Measurements from ENCODE around the gene ELF4.

GRCh38 chrX:130079824-130080406, 30.4 kb downstream of the ELF4 start:
- TF ChIP-seq ZNF8 (CRISPR knock-in tag; IDR thresholded peaks at IDR 0.05) (no peak), CSDC2 (CRISPR knock-in tag; IDR thresholded peaks at IDR 0.05) (no peak), ESRRG (CRISPR knock-in tag; IDR thresholded peaks at IDR 0.05) (no peak), ARNTL (CRISPR knock-in tag; IDR thresholded peaks at IDR 0.05; ENCODE audit: borderline replicate concordance, low read depth) (no peak), ISL1 (CRISPR knock-in tag; IDR thresholded peaks at IDR 0.05) (no peak), BACH2 (CRISPR knock-in tag; IDR thresholded peaks at IDR 0.05; ENCODE audit: borderline replicate concordance) (no peak), RARB (CRISPR knock-in tag; IDR thresholded peaks at IDR 0.05) (no peak), TCF4 (CRISPR knock-in tag; IDR thresholded peaks at IDR 0.05; ENCODE audit: borderline replicate concordance) (no peak), CREB5 (CRISPR knock-in tag; IDR thresholded peaks at IDR 0.05; ENCODE audit: low read depth) (no peak), POU6F1 (CRISPR knock-in tag; IDR thresholded peaks at IDR 0.05; ENCODE audit: borderline replicate concordance, low read depth) (no peak)
